Gastrocnemius medialis (tissue), 4 donors: ENCODE results near the gene THSD4. TPM values are rescaled to one million over a fixed set of nuclear protein-coding genes. Genes with fewer than 3 reads are reported as not detected.

Experiments
- ATAC-seq, 2 donors: fragments of 150-250 bp; one replicate each; pipeline ENCODE4 v1.9.1; 2016
- DNase-seq, 2 donors: peaks; one replicate each; pipeline ENCODE4 v3.0.0-alpha.2; 2019
- H3K27ac ChIP-seq, 4 donors: fragments of 200-600 bp; sonication (generic); 1 replicate in 1 of 4; 2 replicates in 3 of 4; pipeline ENCODE4 v1.5.1; 2016 to 2018; ENCODE audit warnings: mild to moderate bottlenecking in 2 of 4, moderate library complexity in 1 of 4
- H3K27me3 ChIP-seq, 3 donors: fragments of 200-600 bp; sonication (generic) in 2 of 3; 1 replicate in 1 of 3; 2 replicates in 2 of 3; pipeline versions ENCODE4 v1.5.1 to v1.6.0; 2016 to 2019; ENCODE audit warnings: mild to moderate bottlenecking in 1 of 3, moderate library complexity in 1 of 3
- H3K36me3 ChIP-seq, 2 donors: fragments of 200-600 bp; sonication (generic) in 1 of 2; one replicate each; pipeline ENCODE4 v1.5.1; 2017 to 2018
- H3K4me1 ChIP-seq, 2 donors: fragments of 200-600 bp; sonication (generic) in 1 of 2; one replicate each; pipeline ENCODE4 v1.5.1; 2016 to 2017; ENCODE audit warnings: mild to moderate bottlenecking in 2 of 2
- H3K4me3 ChIP-seq, 4 donors: fragments of 200-600 bp; sonication (generic) in 3 of 4; 1 replicate in 1 of 4; 2 replicates in 3 of 4; pipeline ENCODE4 v1.5.1; 2016 to 2019; ENCODE audit warnings: mild to moderate bottlenecking in 2 of 4
- H3K9me3 ChIP-seq, 3 donors: fragments of 200-600 bp; sonication (generic) in 2 of 3; 1 replicate in 1 of 3; 2 replicates in 2 of 3; pipeline ENCODE4 v1.5.1; 2016 to 2019
- CTCF ChIP-seq, 5 experiments: fragments of 450-650 bp in 3 of 5; fragments of 200-600 bp in 2 of 5; sonication (generic) in 2 of 5; IDR thresholded peaks in 4 of 5; conservative IDR thresholded peaks in 1 of 5; 1 replicate in 4 of 5; 2 replicates in 1 of 5; pipeline ENCODE4 v1.5.1; 2016 to 2019; ENCODE audit warnings: antibody characterized with exemption in 5 of 5, mild to moderate bottlenecking in 3 of 5, moderate library complexity in 3 of 5
- POLR2A ChIP-seq, 2 donors: fragments of 450-650 bp; IDR thresholded peaks; one replicate each; pipeline ENCODE4 v1.6.1; 2017; ENCODE audit warnings: antibody characterized with exemption in 2 of 2, mild to moderate bottlenecking in 2 of 2, moderate library complexity in 2 of 2
- in situ Hi-C, 4 donors: fragments of 200-750 bp; cut with MboI; loops; one replicate each; pipeline versions ENCODE4 v1.15.0 to v1.8.0; 2017; ENCODE audit warnings: low sequenced_read_pairs in 4 of 4
- intact Hi-C: fragments of 100-400 bp; cut with DNase I; formaldehyde crosslinking; loops from one replicate; pipeline ENCODE4 v1.15.1; 2023; ENCODE audit warnings: low total_unique reads
- total RNA-seq, 4 donors: library from RNA; depleted of rRNA; stranded (reverse); fragments of >200 nt; gene quantifications; one replicate each; pipeline versions ENCODE4 v1.1.0 to v1.2.3, GENCODE V29; 2016

The THSD4 gene
- total RNA-seq, 4 donors from 2014 or later, result 0.35 to 3.1 (median 0.60) TPM

DNA sequence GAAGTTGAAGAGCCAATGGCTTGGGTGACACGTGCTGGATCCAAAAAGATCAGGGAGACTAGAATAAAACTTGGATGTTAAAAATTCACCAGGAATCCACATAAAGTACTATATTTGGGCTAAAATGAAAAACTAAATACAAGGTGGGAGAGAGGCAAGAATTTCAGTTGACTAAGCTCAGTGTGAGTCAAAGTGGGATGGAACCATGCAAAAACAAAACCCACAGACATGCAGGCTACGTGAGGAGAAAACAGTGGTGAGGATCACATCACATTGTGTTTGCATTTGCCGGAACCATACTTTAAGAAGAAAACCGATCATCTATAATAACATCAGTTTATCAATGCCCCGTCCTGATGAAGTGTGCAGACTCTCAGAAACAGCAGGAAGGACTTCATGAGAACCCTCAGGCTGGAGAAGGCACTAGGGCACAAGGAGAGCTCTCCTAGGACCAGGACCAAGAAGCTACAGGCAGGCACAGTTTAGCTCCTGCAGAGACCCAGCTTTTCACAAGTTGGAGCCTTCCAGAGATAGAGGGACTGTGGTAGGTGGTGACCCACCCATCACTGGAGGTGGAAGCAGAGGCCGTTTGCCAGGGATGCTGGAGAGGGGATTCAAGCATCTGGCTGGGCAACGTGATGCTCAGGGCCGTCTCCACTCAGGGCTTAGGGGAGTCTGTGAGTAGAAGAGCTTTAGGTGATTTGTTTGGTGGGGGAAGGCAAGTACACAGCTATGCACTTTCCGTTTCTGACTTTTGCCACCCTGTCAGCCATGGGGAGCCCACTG, 666.1 kb downstream of the THSD4 start:
- DNase-seq (no peak), ATAC-seq (no peak)
- TF ChIP-seq CTCF (IDR thresholded peaks at IDR 0.05 in 4 of 5, conservative IDR thresholded peaks at IDR 0.05 in 1 of 5), result no peak
- H3K27me3 ChIP-seq, result no peaks in the 10 kb centered on the region
- H3K4me1 ChIP-seq, result peaks cover 7 to 9% of the 10 kb centered on the region in 2 donors
- no peak overlapping the region for H3K27ac ChIP-seq
- H3K9me3 ChIP-seq, result no peaks in the 10 kb centered on the region
- no peak overlapping the region for H3K4me3 ChIP-seq
- intact Hi-C loops (no loop called here), in situ Hi-C loops (no loop called here)
- no peaks in the 10 kb centered on the region for H3K36me3 ChIP-seq

DNA sequence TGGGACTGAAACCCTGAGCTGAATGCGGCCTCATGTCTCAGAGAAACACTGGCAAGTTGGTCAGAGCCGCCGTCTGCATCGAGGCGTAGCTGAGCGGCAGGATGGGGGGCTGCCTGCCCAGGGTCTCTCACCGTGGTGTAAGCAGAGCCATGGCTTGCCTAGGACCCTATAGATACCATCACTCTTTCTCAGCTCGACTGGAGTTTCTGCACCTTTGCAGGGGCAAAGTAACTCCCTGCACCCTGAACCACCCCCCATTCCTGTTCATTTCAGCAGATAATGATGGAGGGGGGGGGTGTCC, 666.6 kb downstream of the THSD4 start:
- no peak for TF ChIP-seq POLR2A (IDR thresholded peaks at IDR 0.05)
- TF ChIP-seq CTCF (IDR thresholded peaks at IDR 0.05 in 4 of 5, conservative IDR thresholded peaks at IDR 0.05 in 1 of 5), result no peak
- in situ Hi-C loops, result no loop called here
- Histone ChIP-seq H3K36me3 (no peaks in the 10 kb centered on the region), H3K4me3 (no peak overlapping the region), H3K9me3 (no peaks in the 10 kb centered on the region), H3K27me3 (no peaks in the 10 kb centered on the region), H3K4me1 (peaks cover 7 to 9% of the 10 kb centered on the region in 2 donors), H3K27ac (no peak overlapping the region)
- DNase-seq, result no peak
- ATAC-seq, result no peak
- intact Hi-C loops, result no loop called here

DNA sequence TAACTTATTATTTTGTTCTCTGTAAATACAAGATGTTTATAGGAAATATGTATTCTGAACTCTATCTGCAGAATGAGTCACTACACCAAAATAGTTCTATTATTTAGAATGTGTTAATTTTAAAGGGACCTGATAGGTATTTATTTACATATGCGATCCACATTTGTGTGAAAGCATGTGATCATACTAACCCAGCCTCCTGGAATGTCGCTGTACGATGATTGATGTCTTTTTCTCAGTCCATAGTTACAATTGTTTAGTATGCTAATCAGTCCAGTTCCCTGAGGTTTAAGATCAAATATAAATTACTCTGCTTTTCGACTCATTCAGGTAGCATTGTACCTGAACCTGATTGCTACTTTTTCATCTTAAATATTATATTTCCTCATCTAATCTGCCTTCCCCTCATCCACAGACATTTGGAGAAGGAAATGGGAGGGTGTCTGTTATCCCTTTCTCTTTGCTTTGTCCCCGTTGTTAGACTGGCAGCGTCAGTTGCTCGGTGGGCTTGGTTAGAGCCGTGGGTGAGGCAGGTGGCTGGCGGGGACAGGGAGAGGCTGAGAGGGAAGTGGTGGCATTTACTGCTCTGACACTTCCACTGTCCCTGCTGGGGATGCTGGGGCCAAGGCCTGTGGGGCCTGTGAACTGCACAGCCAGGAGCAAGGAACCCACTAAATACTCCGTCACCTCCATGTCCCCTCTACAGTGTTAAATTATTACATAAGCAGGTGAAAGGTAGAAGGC, 667.3 kb downstream of the THSD4 start:
- DNase-seq (no peak), ATAC-seq (no peak)
- peaks cover 7 to 9% of the 10 kb centered on the region in 2 donors for H3K4me1 ChIP-seq
- TF ChIP-seq POLR2A (IDR thresholded peaks at IDR 0.05) (no peak), CTCF (IDR thresholded peaks at IDR 0.05 in 4 of 5, conservative IDR thresholded peaks at IDR 0.05 in 1 of 5) (no peak)
- no peaks in the 10 kb centered on the region for H3K27me3 ChIP-seq
- in situ Hi-C loops (no loop called here), intact Hi-C loops (no loop called here)
- no peak overlapping the region for H3K27ac ChIP-seq
- H3K36me3 ChIP-seq, result no peaks in the 10 kb centered on the region
- no peak overlapping the region for H3K4me3 ChIP-seq
- H3K9me3 ChIP-seq, result no peaks in the 10 kb centered on the region

- H3K36me3 ChIP-seq, result no peaks in the 10 kb centered on the region
- H3K27ac ChIP-seq, result no peak overlapping the region
- ATAC-seq (no peak), DNase-seq (no peak)
- H3K9me3 ChIP-seq, result no peaks in the 10 kb centered on the region
- intact Hi-C loops (no loop called here), in situ Hi-C loops (no loop called here)
- H3K27me3 ChIP-seq, result no peaks in the 10 kb centered on the region
- H3K4me3 ChIP-seq, result no peak overlapping the region
- TF ChIP-seq POLR2A (IDR thresholded peaks at IDR 0.05) (no peak), CTCF (IDR thresholded peaks at IDR 0.05 in 4 of 5, conservative IDR thresholded peaks at IDR 0.05 in 1 of 5) (no peak)
- peaks cover 7 to 9% of the 10 kb centered on the region in 2 donors for H3K4me1 ChIP-seq
Measured at GRCh38 chr15:71784719-71785118, 669.4 kb downstream of the THSD4 start.
